Stimulated activated effector memory CD8-positive, alpha-beta T cell treated with anti-CD3 and anti-CD28 coated beads, Interleukin-12 subunit alpha, Interleukin-12 subunit beta, amount 100 ng/mL, for 72 hours (primary cell): ENCODE results near the gene DDR1.
"Not testable (repeated sequence)": the region's sequence is repeated elsewhere in the genome, so short reads cannot be mapped to it uniquely, and the experiment has no call there.

ENCODE experiments used
- ATAC-seq: fragments of 150-1000 bp; cut with Tn5 transposase; 2 replicates; pipeline ENCODE4 v1.10.0; 2021
- DNase-seq, 2 donors: peaks; one replicate each; pipeline ENCODE4 v3.0.0; 2021 to 2022; ENCODE audit warnings: low spot score in 2 of 2
- H3K27ac Mint-ChIP-seq: one replicate; pipeline ENCODE4 v1.8.0; 2022; ENCODE audit warnings: mild to moderate bottlenecking, mixed read lengths
- H3K36me3 Mint-ChIP-seq: one replicate; pipeline ENCODE4 v1.8.0; 2022; ENCODE audit warnings: mild to moderate bottlenecking, mixed read lengths
- H3K4me1 Mint-ChIP-seq: one replicate; pipeline ENCODE4 v1.8.0; 2022; ENCODE audit warnings: mixed read lengths
- H3K4me3 Mint-ChIP-seq: one replicate; pipeline ENCODE4 v1.8.0; 2022; ENCODE audit warnings: mild to moderate bottlenecking, mixed read lengths
- H3K9me3 Mint-ChIP-seq: one replicate; pipeline ENCODE4 v1.8.0; 2022; ENCODE audit warnings: mixed read lengths

Gene DDR1

DNA sequence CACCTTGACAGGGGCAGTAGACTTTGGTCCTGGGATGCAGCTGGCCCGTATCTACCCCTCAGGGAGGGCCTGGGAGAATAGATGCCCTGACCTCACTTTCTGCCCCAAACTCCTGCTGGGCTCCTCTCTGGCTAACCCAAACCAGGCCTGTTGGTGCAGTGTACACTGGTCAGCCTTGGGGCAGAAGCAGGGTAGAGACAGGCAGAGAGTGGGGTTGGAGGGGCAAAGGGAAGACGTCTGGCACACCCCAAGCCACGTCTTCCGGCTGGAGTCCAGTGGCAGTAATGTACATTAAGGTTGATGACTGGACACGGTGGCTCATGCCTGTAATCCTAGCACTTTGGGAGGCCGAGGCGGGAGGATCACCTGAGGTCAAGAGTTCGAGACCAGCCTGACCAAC lies 9.3 kb downstream of the DDR1 start:
- Mint-ChIP-seq H3K4me3 (no peak overlapping the region), H3K27ac (no peak overlapping the region), H3K36me3 (peaks cover 6% of the 10 kb centered on the region), H3K4me1 (no peaks in the 10 kb centered on the region), H3K9me3 (no peaks in the 10 kb centered on the region)
- ATAC-seq = no peak
- no peak for DNase-seq

DNA sequence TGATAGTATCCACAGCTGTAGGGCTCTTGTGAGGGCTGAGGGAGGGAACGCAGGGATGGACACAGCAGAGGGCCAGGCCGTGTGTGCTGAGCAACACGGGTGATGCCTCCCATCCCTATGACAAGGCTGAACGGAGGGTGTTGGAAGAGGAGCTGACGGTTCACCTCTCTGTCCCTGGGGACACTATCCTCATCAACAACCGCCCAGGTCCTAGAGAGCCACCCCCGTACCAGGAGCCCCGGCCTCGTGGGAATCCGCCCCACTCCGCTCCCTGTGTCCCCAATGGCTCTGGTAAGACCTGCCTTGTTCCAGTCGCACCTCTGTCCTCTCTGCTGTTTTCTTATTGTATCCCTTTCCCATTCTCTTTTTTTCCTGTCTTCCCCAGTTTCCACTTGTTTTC lies 10.1 kb downstream of the DDR1 start:
- H3K9me3 Mint-ChIP-seq = no peaks in the 10 kb centered on the region
- no peak overlapping the region for H3K4me3 Mint-ChIP-seq
- peaks cover 6% of the 10 kb centered on the region for H3K36me3 Mint-ChIP-seq
- H3K27ac Mint-ChIP-seq = peak overlapping the region; percentile 1
- no peak for DNase-seq
- no peaks in the 10 kb centered on the region for H3K4me1 Mint-ChIP-seq
- ATAC-seq = no peak

DNA sequence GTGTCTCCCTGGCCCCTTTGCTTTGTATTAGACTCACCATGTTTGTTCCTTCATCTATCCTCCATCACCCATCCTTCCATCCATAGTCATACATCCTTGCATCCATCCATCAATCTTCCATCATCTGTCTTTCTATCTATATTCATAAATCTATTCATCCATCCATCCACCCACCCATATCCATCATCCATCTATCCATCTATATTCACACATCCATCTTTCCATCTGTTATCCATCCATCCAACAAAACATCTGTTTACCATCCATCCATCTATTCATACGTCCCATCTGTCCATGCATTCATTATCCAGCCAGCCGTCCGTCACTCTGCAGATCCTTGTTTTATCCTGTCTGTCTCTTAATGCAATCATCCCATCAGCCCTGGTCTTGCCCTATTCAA lies 10.6 kb downstream of the DDR1 start:
- DNase-seq (no peak), ATAC-seq (no peak)
- no peak overlapping the region for H3K4me3 Mint-ChIP-seq
- H3K36me3 Mint-ChIP-seq = peaks cover 6% of the 10 kb centered on the region
- H3K9me3 Mint-ChIP-seq = no peaks in the 10 kb centered on the region
- no peaks in the 10 kb centered on the region for H3K4me1 Mint-ChIP-seq
- peak overlapping the region; percentile 1 for H3K27ac Mint-ChIP-seq

GRCh38 chr6:30895343-30895742 lies 11.0 kb downstream of the DDR1 start:
- H3K36me3 Mint-ChIP-seq = peaks cover 6% of the 10 kb centered on the region
- DNase-seq = no peak
- no peak overlapping the region for H3K4me3 Mint-ChIP-seq
- H3K9me3 Mint-ChIP-seq = no peaks in the 10 kb centered on the region
- no peaks in the 10 kb centered on the region for H3K4me1 Mint-ChIP-seq
- peak overlapping the region; percentile 1 for H3K27ac Mint-ChIP-seq
- no peak for ATAC-seq

DNA sequence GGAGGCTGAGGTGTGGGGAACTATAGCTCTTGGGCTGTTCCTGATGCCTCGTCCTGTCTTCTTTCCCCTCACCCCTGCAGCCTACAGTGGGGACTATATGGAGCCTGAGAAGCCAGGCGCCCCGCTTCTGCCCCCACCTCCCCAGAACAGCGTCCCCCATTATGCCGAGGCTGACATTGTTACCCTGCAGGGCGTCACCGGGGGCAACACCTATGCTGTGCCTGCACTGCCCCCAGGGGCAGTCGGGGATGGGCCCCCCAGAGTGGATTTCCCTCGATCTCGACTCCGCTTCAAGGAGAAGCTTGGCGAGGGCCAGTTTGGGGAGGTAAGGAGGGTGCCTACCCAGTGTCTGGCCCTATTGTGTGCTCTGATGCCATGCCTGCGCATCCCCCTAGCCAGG lies 12.2 kb downstream of the DDR1 start:
- no peak overlapping the region for H3K27ac Mint-ChIP-seq
- H3K4me3 Mint-ChIP-seq = no peak overlapping the region
- H3K9me3 Mint-ChIP-seq = no peaks in the 10 kb centered on the region
- DNase-seq (no peak), ATAC-seq (no peak)
- H3K36me3 Mint-ChIP-seq = peaks cover 6% of the 10 kb centered on the region
- no peaks in the 10 kb centered on the region for H3K4me1 Mint-ChIP-seq

GRCh38 chr6:30897882-30898281 lies 13.6 kb downstream of the DDR1 start:
- Mint-ChIP-seq H3K4me1 (peaks cover 4% of the 10 kb centered on the region), H3K9me3 (no peaks in the 10 kb centered on the region), H3K36me3 (peaks cover 1% of the 10 kb centered on the region), H3K4me3 (no peak overlapping the region), H3K27ac (no peak overlapping the region)
- ATAC-seq (no peak), DNase-seq (no peak)

DNA sequence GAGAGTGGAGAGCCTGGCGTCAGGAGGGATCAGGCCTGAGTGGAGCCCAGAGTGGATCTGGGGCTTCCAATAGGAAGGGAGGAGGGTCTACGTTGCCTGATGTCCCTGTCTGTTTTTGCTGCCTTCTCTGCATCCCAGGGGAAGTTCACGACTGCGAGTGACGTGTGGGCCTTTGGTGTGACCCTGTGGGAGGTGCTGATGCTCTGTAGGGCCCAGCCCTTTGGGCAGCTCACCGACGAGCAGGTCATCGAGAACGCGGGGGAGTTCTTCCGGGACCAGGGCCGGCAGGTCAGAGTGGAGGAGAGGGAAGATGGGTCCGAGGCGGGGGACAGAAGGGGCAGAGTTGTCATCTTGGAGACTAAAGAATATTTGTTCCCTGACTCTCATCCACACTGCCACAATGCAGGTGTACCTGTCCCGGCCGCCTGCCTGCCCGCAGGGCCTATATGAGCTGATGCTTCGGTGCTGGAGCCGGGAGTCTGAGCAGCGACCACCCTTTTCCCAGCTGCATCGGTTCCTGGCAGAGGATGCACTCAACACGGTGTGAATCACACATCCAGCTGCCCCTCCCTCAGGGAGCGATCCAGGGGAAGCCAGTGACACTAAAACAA lies 14.5 kb downstream of the DDR1 start:
- no peaks in the 10 kb centered on the region for H3K9me3 Mint-ChIP-seq
- DNase-seq (no peak), ATAC-seq (no peak)
- H3K4me3 Mint-ChIP-seq = no peak overlapping the region
- H3K36me3 Mint-ChIP-seq = no peaks in the 10 kb centered on the region
- peak overlapping the region; percentile 35 for H3K27ac Mint-ChIP-seq
- peaks cover 5% of the 10 kb centered on the region for H3K4me1 Mint-ChIP-seq

DNA sequence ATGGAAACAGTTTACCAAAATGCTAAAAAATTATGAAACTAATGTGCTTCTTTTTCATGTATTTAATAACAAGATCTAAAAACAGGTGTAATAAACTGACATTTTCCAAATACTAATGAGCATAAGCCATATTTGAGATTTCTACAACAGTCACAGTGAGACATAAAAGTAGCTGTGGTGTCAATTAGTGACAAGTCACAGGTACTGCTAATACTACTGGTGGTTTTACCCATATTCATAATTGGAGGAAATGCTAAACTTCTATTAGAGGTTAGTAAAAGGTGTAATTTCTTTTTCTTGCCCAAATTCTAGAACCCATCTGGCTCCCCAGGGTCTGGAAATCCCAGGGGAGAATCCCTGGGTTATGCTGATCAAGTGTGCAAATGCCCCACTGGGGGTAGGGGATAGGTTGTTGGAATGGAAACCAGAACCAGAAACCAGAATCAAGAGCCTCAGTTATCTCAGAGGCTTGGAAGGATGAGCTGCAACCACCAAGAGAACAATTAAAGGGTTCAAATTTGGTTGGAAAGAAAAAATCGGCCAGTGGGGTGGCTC lies 16.6 kb downstream of the DDR1 start:
- peaks cover 5% of the 10 kb centered on the region for H3K4me1 Mint-ChIP-seq
- no peak overlapping the region for H3K27ac Mint-ChIP-seq
- DNase-seq (no peak), ATAC-seq (no peak)
- H3K4me3 Mint-ChIP-seq = no peak overlapping the region
- H3K9me3 Mint-ChIP-seq = no peaks in the 10 kb centered on the region
- no peaks in the 10 kb centered on the region for H3K36me3 Mint-ChIP-seq

DNA sequence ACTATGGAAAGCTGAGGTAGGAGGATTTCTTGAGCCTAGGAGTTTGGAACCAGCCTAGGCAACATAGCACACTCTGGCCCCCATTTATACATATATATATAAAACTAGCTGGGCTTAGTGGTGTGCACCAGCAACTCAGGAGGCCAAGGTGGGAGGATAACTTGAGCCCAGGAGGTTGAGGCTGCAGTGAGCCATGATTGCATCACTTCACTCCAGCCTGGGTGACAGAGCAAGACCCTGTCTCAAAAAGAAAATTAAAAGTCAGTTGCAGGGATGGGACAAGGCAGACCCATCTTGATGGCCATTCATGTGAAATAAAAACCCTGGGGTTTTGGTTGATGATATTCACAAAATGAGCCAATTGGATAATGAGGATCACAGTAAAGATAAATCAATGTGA lies 17.1 kb downstream of the DDR1 start:
- no peak for DNase-seq
- Mint-ChIP-seq H3K27ac (no peak overlapping the region), H3K4me3 (no peak overlapping the region), H3K4me1 (peaks cover 5% of the 10 kb centered on the region), H3K36me3 (no peaks in the 10 kb centered on the region), H3K9me3 (no peaks in the 10 kb centered on the region)
- no peak for ATAC-seq

DNA sequence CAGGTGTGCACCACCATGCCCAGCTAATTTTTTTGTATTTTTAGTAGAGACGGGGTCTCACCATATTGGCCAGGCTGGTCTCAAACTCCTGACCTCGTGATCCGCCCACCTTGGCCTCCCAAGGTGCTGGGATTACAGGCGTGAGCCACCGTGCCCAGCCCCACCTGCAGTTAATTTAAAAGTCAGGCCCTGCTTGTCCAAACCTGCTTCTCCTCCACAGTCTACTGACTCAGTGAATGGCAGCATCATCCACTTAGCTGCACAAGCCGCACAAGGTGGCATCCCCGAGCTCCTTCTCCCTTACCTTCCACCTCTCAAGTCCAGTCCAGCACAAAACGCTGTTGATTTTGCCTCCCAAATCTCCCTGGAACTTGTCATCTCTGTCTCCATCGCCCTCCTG lies 17.9 kb downstream of the DDR1 start:
- not testable (repeated sequence) for H3K4me1 Mint-ChIP-seq, DNase-seq, ATAC-seq, H3K9me3 Mint-ChIP-seq, H3K36me3 Mint-ChIP-seq, H3K27ac Mint-ChIP-seq, H3K4me3 Mint-ChIP-seq

DNA sequence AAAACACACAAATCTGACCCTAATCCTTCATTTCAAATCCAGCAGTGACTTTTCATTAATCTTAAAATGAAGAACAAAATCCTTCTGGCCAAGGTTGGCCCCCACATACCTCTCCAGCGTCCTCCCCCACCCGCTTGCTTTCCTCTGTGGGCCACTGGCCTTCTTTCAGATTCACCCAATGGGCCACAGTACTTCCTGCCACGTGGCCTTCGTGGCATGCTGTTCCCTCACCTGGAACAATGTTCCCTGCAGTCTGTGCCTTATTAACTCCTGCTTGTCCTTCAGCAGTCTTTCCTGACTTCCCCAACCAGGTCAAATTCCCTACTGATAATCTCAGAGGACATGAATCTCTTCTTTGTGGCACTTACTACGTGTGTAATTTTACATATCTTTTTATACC lies 18.4 kb downstream of the DDR1 start:
- ATAC-seq = no peak
- no peak overlapping the region for H3K27ac Mint-ChIP-seq
- DNase-seq = no peak
- peaks cover 1% of the 10 kb centered on the region for H3K36me3 Mint-ChIP-seq
- H3K4me3 Mint-ChIP-seq = no peak overlapping the region
- no peaks in the 10 kb centered on the region for H3K9me3 Mint-ChIP-seq
- peaks cover 5% of the 10 kb centered on the region for H3K4me1 Mint-ChIP-seq

GRCh38 chr6:30903236-30903635 lies 18.9 kb downstream of the DDR1 start:
- Mint-ChIP-seq H3K4me3 (no peak overlapping the region), H3K27ac (no peak overlapping the region), H3K4me1 (peaks cover 11% of the 10 kb centered on the region), H3K36me3 (peaks cover 7% of the 10 kb centered on the region), H3K9me3 (no peaks in the 10 kb centered on the region)
- DNase-seq (no peak), ATAC-seq (no peak)

DNA sequence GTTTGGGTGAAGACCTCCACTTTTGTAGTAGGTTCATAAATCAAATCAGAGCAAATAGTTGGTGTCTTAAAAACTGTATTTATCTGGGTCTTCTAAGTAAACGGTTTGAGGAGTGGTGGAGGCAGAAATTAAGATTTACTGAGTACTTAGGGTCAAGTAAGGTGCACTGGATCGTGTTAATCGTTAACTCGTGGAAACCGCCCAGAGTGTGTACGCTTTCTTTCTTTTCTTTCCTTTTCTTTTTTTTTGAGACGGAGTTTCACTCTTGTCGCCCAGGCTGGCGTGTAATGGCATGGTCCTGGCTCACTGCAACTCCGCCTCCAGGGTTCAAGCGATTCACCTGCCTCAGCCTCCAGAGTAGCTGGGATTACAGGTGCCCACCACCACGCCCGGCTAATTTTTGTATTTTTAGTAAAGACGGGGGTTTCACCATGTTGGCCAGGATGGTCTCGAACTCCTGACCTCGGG lies 23.0 kb downstream of the DDR1 start:
- DNase-seq, ATAC-seq, H3K9me3 Mint-ChIP-seq: not testable (repeated sequence)
- H3K4me1 Mint-ChIP-seq = peaks cover 27% of the 10 kb centered on the region
- peak overlapping the region; percentile 94 for H3K4me3 Mint-ChIP-seq
- H3K27ac Mint-ChIP-seq = peak overlapping the region; percentile 91
- peaks cover 24% of the 10 kb centered on the region for H3K36me3 Mint-ChIP-seq

DNA sequence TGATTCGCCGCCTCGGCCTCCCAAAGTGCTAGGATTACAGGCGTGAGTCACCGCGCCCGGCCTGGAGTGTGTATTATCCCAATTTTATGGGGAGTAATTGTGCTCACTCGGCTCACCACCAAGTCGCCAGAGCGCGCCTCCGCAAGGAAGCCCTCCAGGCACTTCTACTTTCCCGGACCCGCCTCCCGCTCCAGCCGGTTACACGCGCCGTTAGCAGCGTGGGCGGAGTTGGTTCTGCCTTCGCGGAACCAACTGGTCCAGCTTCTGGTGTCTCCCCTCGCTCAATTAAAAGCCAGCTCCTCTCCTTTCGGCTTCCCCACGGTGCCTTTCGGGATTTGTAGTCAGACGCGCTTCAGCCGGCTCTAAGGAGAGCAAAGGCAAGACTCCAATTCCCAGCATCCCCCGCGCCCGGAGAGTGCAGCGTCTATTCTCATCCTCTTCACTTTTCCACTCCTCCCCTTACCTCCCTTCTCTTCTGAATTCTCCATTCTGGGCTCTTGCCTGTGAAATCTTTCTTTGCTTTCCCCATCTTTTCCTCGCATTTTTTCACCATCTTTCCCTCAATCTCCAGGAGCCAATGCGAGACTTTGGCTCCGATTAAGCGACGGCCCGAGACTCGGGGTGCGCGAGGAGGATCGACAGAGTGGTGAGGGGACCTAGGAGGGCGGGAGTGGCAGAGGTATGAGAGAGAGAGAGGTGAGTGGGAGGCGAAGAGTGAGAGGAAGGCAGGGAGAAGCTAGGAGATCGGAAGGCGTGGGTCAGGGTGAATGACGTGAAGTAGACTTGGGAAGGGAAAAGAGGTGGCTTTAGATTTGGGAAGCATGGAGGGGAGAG lies 23.7 kb downstream of the DDR1 start, which contains the start of gene GTF2H4:
Gene GTF2H4 (plus strand): TSS at position 450 of the 834 bp plus-strand sequence.
- peak within 1 kb of the TSS; percentile 94 for H3K4me3 Mint-ChIP-seq

DNA sequence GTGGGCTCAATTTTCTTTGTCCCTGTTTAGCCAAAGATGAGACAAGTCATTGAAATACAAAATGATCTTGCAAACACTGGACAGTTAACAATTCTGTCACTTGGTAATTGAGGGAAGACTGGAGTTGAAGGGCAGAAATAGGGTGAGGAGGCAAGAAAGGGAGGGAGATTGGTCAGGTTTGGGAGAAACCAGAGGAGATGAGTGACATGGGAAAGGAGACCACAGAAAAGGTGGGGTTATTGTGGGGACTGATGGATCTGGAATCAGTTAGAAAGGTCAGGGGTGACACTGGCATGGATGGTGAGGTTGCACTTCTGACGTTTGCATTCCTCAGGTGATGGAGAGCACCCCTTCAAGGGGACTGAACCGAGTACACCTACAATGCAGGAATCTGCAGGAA lies 24.4 kb downstream of the DDR1 start:
- H3K36me3 Mint-ChIP-seq = peaks cover 38% of the 10 kb centered on the region
- DNase-seq (no peak), ATAC-seq (no peak)
- H3K4me3 Mint-ChIP-seq = peak overlapping the region; percentile 94
- H3K4me1 Mint-ChIP-seq = peaks cover 33% of the 10 kb centered on the region
- H3K27ac Mint-ChIP-seq = peak overlapping the region; percentile 91
- no peaks in the 10 kb centered on the region for H3K9me3 Mint-ChIP-seq

More for the DNA sequence above, 23.7 kb downstream of the DDR1 start, which contains the start of gene GTF2H4:
- DNase-seq (peak; percentile 75 to 95), ATAC-seq (peak; percentile 99)
- Mint-ChIP-seq H3K27ac (peak within 1 kb of the TSS; percentile 91), H3K9me3 (no peaks in the 10 kb centered on the region), H3K36me3 (peaks cover 31% of the 10 kb centered on the region), H3K4me1 (peaks cover 26% of the 10 kb centered on the region)

DNA sequence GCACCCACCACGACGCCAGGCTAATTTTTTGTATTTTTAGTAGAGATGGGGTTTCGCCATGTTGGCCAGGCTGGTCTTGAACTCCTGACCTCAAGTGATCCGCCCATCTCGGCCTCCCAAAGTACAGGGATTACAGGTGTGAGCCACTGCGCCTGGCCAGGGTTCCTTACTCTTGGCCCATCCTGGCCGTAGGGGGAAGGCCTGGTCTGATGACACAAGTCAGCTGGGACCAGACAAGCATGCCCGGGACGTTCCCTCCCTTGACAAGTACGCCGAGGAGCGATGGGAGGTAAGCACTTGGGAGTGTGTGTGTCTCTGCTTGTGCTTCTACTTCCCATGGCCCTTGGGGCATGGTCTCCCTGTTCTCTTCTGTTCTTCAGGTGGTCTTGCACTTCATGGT lies 26.2 kb downstream of the DDR1 start:
- H3K9me3 Mint-ChIP-seq, DNase-seq, H3K4me3 Mint-ChIP-seq, ATAC-seq, H3K27ac Mint-ChIP-seq: not testable (repeated sequence)
- H3K4me1 Mint-ChIP-seq = peaks cover 48% of the 10 kb centered on the region
- peaks cover 47% of the 10 kb centered on the region for H3K36me3 Mint-ChIP-seq
